GM21717 (cell line): ENCODE measurements around the gene ACTR1B.
"Not testable (repeated sequence)": the region's sequence is repeated elsewhere in the genome, so short reads cannot be mapped to it uniquely, and the experiment has no call there.

ENCODE experiments used
- ATAC-seq: cut with Tn5 transposase; IDR thresholded peaks from one replicate; pipeline ENCODE4 v1.9.1; 2021; ENCODE audit warnings: mild to moderate bottlenecking, moderate library complexity; ENCODE audit not compliant: unreplicated experiment

Gene ACTR1B

DNA sequence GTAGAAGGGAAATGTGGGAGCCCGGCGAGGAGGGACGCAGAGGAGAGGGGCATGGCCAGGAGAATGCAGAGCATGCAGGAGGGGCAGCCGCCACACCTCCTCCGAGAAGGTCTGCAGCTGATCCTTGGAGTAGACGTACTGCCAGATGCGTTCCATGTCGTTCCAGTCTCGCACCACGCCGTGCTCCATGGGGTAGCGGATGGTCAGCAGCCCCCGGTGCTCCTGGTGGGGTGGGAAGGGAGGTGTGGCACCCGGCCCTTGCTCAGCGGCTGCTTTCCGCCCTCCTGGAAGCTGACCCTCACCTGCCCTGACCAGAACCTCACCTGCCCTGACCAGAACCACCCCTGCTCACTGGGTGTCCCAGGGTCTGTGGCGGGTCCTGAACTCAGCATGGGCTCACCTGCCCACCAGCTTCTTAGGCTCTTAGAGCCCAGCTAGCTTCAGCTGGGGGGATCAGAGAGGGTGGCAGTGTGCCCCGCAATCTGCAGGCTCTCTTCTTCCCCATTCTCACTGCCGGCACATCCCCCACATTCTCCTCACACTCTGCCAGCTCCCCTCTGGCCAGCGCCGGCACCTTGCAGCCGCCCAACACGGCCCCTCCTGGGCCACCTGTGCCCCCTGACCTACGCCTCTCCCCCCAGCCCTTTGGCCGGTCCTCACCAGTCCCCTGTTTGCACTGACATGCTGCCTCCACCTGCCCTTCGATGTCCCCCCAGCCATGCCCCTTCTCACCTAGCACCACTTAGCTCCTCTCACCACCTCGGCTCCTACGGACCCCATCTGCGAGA is 4.4 kb downstream of the ACTR1B start:
- ATAC-seq: no peak

DNA sequence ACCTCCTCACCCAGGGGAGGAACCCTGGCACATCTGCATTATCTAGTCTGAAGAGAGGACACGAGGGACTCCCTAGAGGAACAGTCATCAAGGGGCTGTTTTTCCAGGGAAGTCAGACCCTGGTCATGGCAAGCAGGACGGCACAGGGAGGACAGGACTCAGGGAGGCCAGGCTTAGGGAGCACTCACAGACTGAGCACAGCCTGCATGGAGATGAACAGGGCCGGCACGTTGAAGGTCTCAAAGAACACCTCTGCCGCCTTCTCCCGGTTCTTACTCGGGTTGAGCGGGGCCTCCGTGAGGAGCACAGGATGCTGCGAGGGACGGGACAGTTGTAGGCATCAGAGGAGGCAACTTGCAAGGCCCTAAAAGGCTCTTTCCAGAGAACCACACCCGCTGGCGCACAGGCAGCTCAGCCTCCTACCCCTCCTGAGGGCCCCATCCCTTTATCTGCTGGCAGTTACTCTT is 5.1 kb downstream of the ACTR1B start:
- ATAC-seq: no peak

DNA sequence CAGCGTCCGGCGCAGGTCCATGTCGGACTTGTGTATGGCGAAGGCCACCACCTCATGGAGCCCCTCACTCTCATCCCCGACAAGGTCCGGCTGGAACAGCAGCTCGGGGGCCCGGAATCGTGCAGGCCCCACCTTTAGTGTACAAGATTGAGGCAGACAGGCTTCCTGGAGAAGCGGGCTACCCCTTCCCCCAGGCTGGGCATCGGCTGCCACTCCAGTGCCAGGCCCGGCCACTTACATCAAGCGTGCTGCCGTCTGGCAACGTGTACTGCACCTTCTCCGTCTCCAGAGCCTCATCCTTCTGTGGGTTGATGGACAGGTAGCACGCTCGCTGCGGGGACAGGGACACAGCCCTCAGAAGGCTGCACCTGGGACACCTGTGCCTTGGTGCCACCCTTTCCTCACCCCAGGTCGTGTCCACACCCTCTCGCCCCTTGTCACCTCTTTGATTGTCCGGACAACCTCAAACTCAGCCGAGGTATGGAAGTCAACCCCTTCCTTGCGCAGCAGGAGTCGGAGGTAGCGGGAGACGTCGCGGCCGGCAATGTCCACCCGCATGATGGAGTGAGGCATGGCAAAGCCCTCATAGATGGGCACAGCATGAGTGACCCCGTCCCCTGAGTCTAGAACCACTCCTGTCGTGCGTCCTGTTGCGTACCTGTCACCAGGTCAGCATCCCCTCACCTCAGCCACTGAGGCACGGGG is 5.7 kb downstream of the ACTR1B start:
- ATAC-seq: no peak

DNA sequence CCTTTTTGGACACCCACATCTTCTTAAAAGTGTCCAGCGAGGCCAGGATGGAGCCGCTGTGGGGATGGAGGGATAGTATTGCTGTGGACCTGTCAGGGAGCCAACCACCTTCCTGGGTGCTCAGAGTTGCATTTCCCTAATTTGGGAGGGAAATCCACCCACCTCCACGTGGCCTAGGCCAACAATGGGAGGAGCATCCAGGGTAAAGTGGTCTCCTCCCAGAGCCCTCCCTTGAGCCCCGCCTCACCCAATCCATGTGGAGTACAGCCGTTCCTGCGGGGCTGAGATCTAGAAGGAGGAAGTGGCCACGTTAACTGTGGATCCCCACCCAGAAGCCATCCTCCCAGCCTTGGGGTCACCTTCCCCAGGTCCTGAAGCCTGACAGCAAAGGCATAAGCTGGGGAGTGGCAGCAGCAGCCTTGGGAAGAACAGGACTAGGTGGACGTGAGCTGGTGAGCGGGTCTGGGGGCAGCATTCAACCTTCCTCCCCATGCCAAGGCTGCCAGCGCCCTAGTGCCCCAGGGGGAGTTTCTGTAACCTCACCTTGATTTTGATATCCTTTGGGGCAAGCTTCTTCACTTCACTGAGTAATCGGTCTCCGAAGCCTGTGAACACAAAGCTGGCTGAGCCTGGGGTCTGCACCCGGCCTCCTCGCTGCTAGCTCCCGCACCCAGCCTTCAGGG is 6.8 kb downstream of the ACTR1B start:
- no peak for ATAC-seq

DNA sequence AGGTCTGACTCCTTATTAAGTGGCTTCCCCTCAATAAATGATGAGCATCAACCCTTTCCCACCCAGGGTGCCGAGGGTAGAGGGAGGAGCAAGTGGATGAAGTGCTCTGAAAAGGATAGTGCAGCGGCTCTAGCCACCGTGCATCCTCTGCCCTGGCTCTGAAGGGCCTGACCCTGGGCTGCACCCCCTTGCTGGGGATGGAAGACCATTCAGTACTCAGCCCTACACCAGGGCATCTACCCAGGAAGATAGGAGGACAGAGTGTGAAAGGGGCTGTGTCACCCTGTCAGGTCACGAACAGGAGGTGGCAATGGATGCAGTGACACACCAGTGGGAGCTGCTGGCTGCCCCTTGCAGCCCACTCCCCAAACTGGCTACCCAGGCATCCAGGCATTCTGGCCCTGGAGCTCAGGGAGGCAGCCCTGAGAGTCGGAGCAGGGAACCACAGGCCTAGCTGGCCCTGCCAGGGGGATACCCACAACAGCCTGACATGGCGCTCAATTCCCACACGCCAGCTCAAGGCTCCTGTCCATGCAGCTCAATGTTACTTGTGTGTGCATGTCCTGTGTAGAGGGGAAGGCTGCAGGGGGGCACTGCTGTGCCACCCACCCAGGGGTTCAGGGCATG is 7.6 kb downstream of the ACTR1B start:
- no peak for ATAC-seq

DNA sequence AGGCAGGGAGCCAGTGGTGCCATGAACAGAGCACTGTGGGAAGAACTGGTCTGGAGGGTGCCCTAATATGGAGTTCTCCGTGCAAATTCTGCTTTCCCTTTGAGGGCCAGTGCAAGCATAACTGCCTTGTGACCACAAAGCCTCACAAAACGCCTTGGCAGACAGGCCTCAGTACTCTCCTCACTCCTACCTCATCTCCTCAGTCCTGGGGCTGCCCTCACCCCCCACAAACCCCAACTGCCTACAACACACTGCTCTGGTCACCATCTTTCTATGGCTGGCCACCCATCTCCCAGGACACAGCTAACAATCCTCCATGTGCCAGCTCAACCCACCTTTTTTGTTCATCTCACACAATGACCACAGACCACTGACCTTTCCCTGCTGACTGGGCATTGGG is 9.1 kb downstream of the ACTR1B start:
- no peak for ATAC-seq

DNA sequence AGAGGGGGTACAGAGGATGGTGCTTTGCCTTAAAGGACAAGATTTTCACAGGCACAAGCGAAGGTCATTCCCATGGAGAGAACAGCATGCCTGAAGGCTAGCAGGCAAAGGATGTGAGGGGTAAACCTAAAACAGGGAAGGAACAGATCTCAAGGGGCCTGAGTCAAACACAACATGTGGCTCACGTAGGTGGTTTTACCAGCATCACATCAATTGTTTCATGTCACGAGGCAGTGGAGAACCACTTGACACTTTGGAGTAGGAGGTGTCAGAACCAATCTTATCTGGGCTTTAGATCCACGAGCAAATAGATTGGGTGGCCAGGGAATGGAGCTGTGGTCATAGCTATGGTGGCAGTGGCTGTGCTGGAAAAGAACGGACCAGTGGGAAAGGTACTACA is 9.5 kb downstream of the ACTR1B start:
- no peak for ATAC-seq

DNA sequence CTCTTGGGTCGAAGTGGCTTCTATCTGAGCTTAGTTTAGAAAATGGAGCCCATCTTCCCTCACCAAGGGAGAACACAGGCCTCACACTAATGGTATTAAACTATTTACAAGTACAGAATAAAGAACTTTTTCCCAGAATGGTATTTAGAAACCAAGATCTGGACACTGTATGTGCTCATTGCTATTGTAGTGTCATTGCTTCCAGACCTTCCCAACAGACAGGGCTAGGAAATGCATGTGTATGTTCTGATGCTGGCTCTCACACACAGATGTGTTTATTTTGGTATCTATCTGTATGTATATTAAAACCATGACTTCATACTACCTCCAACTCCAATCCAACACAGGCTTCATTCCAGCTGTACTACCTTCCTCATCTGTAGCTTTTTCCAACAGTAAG is 10.0 kb downstream of the ACTR1B start:
- ATAC-seq: no peak

DNA sequence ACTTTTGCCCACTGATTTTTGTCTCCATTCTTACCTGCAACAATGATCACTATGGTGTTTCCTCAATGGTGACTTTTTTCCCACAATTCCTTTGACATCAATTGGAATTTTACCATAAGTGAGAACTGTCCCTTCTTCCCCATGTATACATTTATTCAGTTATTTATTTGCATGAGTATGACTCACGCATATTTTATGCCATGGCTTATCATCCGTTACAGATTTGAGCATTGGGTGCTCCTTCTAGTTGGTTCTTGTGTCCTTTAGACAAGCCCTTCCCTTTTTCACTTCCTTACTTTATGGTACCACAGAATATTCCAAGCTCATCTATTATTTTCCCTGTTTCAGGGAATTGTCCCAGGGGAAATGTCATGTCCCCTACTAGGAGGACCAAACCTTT is 10.4 kb downstream of the ACTR1B start:
- no peak for ATAC-seq

DNA sequence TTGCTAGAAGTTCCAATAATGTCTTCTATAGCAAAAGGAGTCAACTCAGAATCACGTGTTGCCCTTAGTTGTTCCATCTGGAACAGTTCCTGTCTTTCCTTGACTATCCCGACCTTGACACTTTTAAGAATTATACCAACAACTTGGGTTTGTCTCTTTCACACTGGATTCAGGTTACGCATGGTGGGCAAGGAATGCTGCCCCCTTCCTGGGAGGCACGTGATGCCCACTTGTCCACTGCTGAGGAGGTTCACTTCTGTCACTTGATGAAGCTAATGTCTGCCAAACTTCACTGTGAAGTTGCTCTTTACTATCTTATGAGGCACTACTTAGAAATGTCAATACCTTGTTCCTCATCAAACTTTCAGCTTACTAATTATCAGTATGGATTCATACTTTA is 12.7 kb downstream of the ACTR1B start:
- no peak for ATAC-seq

DNA sequence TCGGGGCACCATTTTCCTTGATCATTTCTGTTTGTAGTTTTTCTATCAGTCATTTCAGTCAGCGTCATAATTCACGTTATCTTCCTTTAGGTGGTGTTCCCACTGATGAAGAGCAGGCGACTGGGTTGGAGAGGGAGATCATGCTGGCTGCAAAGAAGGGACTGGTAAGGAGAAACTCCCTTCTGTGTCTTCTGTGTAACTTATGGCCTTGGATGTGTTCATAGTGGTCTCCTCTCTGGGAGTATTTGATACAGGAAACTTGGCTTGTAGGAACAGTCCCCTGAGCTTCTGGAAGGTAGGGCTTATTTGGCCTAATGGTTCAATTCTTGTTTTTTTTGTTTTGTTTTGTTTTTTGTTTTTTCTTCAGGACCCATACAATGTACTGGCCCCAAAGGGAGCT is 16.9 kb downstream of the ACTR1B start:
- ATAC-seq: no peak

DNA sequence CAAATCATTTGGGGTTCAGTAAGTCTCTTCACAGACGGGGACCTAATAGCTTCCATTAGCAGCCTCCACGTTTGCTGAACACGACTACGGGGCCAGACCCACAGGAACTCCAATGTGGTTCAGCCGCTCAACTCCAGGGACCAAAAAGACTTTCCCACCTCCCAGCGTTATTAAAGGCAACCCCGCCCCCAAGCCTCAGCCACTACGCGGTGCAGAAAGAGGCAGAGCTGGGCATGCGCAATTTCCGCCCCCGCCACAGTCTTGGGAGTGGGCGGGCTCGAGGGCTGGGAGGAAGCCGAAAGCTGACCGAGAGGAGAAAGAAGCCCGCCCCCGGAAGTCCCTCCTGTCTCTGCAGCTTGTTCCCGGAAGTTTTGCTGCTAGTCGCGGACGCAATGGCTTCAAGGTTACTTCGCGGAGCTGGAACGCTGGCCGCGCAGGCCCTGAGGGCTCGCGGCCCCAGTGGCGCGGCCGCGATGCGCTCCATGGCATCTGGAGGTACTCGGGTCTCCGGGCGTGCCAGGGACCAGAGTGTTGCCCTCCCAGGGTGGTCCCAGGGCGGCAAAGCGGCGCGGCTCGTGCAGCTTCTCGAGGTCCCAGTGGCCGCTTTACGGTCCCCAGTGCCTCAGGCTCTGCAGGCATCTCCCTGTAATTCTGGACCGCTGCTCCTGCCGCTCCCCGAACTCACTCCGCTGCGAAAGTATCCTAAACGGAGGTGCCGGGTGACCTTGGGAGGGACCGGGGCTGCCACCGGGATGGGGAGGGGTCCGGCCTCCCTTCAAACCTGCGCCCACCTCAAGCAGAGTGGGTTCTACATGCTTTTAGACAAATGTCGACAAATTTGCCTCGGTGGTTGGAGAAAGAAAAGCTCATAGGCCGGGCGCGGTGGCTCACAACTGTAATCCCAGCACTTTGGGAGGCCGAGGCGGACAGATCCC is 17.9 kb downstream of the ACTR1B start, which contains the start of gene COX5B:
Gene COX5B, plus strand, starts transcription at position 368 of the 935 bp plus-strand sequence. Its CDS starts 25 bp downstream, at position 393.
- peak; percentile 90 for ATAC-seq

DNA sequence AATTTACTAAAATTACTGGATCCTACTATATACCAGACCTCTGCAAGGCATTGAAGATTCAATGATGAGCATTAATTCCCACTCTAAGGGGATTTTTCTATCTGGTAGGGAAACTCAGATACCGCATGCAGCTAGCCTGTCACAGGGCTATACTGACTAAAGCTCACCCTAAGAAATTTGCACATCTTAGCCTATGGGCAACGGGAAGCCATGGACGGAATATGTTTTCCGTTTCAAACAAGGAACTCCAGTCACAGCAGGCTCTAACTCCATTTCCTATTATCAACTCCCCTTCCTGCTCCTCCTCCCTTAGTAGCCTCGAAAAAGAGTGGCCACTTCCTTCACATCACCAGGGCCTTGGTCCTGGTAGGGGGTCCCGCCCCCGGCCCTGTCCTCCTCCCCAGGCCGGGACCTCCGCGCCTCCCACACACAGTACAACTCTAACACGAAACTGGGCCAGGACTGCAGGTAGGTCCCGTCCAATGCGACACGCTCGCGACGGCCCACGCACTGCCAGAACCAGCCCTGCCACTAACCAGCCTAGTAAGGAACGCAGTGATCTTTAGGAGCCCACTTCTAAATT is 18.6 kb downstream of the ACTR1B start:
- peak; percentile 27 for ATAC-seq

DNA sequence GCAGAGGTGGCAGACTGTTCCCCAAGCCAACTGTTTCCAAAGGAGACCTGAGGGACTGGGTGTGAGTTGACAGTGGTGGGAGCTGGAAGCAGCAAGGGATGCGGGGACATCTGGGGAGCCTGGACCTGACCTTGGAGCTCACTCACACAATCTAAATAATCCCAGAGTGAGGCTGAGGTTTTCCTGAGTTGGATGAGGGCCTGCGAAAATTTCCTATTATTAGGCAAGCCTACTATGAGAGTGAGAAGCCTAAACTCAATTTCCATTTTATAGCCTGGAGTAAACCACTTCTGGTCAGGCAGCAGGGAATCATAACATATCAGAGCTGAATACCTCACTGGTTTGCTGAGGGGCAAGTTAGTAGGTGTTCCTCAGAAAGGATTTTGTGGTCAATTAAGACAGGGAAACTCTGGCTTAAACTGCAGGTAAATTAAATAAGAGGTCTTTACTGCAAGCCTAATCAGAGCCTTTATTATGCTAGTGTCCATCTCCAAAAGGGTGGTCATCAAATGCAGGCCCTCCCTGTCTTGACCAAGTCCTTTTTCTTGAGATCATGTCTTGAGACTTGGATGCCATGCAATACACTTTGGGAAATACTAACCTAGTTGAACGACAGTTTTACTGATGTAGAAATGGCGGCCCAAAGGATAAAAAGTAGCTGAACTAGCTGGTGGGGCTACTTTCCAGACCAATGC is 19.7 kb downstream of the ACTR1B start:
- no peak for ATAC-seq

DNA sequence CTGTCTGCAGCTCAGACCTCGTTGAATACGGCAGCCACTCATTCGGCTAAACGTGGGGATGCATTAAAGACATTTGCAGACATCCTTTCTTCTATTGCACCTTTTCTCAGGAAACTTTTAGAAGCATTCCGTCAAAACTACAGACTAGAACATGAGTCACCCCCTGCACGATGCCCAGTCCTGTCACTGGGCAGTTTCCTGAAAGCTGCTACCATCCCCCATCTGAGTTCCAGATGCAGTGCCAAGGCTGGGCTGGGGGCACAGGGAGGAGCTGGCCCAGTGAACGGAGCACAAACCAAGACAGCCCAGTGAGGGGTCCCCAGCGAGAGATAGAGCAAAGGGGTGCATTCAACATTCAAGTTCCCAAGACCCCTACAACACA is 37.8 kb downstream of the ACTR1B start:
- not testable (repeated sequence) for ATAC-seq

DNA sequence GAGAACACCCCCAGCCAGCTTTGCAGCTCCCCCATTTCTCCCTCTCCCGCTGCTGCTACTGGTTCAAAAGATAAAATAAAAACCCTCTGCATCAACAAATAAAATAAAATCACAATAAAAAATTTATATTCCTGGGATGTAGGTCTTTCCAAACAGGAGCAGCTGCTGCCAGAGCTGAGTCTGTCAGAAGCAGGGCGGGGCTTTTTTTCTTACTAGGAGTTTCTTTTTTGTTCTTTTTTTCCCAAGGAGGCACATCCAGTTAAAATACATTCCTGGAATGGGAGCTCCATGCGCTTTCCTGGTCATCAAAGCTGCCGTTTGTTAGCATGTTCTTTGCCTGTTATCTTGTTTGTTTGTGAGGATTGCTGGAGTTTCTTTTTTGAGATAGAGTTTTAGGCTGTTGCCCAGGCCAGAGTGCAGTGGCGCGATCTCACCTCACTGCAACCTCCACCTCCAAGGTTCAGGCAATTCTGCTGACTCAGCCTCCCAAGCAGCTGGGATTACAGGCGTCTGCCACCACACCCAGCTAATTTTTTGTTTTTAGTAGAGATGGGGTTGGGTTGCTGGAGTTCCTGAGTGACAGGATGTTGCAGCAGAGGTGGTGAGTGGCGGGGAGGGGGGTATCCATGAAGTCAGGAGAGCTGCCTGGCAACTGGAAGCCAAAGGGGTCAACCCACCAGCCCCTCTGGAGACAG is 38.3 kb downstream of the ACTR1B start:
- ATAC-seq: not testable (repeated sequence)

DNA sequence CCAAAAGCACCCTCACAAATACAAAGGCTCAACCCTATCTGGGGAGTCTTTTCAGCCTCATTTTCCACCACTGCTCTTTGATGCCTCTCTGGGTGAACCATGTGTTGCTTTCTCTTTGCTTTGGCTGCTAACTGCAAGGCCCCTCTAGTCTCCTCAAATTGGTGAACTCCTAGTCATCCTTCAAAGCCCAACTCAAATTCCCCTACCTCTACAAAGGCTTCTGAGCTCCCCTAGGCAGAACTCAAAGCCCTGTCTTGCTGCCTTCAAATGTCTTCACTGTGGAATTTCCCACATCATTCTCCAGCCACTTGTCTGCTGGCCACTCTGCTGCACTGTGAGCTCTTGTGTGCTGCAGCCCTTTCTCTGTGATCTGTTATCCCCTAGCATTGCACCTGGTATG is 40.9 kb downstream of the ACTR1B start:
- ATAC-seq: not testable (repeated sequence)

DNA sequence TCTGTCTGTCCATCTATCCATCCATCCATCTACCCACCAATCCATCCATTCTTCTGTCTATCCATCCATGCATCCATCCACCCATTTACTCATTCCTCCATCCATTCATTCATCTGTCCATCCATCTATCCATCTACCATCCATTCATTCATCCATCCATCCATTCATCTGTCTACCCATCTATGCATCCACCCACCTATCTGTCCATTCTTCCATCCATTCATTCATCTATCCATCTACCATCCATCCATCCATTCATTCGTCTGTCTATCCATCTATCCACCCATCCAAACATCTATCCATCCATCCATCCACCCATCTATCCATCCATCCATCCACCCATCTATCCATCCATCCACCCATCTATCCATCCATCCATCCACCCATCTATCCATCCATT is 43.4 kb downstream of the ACTR1B start:
- ATAC-seq: not testable (repeated sequence)
